Measurements from ENCODE around the gene NAA50. TPM values are rescaled to one million over a fixed set of nuclear protein-coding genes. Genes with fewer than 3 reads are reported as not detected.

The NAA50 gene
- total and polyA plus RNA-seq, 2 experiments from 2014 or later, result 103 to 260 TPM

DNA sequence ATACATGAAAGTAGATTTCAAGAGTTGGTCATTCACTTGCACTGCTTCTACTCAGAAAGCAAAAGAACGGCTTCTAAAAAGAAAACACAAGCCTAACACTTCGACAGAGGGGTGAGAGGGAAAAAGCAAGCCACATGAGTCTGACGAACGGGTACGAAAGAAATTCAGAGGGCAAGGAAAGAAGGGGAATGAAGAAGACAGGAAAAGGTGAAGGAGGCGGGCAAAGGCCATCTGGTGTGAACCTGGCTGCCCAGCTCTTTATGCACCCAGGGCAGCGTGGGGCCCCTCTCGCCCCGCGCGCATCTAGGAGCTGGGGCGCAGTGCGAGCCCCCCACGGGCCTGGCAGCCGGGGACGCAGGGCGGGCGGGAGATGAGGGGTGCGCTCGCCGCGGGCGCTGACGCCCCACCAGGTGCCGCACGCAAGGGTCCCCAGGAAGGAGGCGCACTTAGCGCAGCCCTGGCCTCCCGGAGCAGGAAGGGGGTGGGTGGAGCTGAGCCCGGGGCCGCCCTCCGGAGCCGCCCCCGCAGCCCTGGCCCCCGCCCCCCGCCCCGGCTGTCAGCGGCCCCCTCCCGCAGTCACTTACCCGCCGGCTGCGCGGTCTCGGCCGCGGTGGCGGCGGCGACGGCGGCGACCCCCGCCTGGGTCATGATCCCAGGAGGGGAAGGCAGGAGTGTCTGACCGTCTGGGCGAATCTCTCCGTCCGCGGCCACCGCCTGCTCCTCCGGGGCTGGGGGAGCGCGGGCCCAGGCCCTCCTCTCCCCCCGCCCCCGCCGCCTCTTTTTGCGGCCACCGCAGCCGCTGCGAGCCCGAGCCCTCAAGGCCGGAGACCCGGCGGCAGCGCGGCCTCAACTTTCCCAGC, 50.0 kb downstream of the NAA50 start, which contains the start of gene USF3:
Gene USF3, minus strand, starts transcription at position 857 of the 860 bp plus-strand sequence. CDS start 21,764 bp downstream, outside the sequence.
- H3K4me3 Mint-ChIP-seq, result peak within 1 kb of the TSS; percentile 97
- peaks cover 13% of the 10 kb centered on the region for H3K4me1 Mint-ChIP-seq
- peak within 1 kb of the TSS; percentile 97 for H3K4me2 ChIP-seq
- peaks cover 2% of the 10 kb centered on the region for H3K27me3 Mint-ChIP-seq (ENCODE audit: insufficient read depth, low read depth, poor library complexity)
- H3K27ac Mint-ChIP-seq, result peak within 1 kb of the TSS; percentile 88
- TF ChIP-seq JUNB (IDR thresholded peaks at IDR 0.05; ENCODE audit: unreplicated experiment), result no peak
- TF ChIP-seq, protein P1, sequence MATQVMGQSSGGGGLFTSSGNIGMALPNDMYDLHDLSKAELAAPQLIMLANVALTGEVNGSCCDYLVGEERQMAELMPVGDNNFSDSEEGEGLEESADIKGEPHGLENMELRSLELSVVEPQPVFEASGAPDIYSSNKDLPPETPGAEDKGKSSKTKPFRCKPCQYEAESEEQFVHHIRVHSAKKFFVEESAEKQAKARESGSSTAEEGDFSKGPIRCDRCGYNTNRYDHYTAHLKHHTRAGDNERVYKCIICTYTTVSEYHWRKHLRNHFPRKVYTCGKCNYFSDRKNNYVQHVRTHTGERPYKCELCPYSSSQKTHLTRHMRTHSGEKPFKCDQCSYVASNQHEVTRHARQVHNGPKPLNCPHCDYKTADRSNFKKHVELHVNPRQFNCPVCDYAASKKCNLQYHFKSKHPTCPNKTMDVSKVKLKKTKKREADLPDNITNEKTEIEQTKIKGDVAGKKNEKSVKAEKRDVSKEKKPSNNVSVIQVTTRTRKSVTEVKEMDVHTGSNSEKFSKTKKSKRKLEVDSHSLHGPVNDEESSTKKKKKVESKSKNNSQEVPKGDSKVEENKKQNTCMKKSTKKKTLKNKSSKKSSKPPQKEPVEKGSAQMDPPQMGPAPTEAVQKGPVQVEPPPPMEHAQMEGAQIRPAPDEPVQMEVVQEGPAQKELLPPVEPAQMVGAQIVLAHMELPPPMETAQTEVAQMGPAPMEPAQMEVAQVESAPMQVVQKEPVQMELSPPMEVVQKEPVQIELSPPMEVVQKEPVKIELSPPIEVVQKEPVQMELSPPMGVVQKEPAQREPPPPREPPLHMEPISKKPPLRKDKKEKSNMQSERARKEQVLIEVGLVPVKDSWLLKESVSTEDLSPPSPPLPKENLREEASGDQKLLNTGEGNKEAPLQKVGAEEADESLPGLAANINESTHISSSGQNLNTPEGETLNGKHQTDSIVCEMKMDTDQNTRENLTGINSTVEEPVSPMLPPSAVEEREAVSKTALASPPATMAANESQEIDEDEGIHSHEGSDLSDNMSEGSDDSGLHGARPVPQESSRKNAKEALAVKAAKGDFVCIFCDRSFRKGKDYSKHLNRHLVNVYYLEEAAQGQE (IDR thresholded peaks at IDR 0.05; ENCODE audit: unreplicated experiment), result no peak
- TF ChIP-seq STAT1 (IDR thresholded peaks at IDR 0.05; ENCODE audit: unreplicated experiment), result no peak
- TF ChIP-seq CREB1 (CRISPR knock-in tag; IDR thresholded peaks at IDR 0.05; ENCODE audit: low read depth), result no peak
- TF ChIP-seq, protein P2, sequence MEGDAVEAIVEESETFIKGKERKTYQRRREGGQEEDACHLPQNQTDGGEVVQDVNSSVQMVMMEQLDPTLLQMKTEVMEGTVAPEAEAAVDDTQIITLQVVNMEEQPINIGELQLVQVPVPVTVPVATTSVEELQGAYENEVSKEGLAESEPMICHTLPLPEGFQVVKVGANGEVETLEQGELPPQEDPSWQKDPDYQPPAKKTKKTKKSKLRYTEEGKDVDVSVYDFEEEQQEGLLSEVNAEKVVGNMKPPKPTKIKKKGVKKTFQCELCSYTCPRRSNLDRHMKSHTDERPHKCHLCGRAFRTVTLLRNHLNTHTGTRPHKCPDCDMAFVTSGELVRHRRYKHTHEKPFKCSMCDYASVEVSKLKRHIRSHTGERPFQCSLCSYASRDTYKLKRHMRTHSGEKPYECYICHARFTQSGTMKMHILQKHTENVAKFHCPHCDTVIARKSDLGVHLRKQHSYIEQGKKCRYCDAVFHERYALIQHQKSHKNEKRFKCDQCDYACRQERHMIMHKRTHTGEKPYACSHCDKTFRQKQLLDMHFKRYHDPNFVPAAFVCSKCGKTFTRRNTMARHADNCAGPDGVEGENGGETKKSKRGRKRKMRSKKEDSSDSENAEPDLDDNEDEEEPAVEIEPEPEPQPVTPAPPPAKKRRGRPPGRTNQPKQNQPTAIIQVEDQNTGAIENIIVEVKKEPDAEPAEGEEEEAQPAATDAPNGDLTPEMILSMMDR (conservative IDR thresholded peaks at IDR 0.05; ENCODE audit: low read depth in 2 of 2), result peak in 1 of 2 experiments; percentile 21; a peak in 1 of 4 replicates
- TF ChIP-seq, protein P3, sequence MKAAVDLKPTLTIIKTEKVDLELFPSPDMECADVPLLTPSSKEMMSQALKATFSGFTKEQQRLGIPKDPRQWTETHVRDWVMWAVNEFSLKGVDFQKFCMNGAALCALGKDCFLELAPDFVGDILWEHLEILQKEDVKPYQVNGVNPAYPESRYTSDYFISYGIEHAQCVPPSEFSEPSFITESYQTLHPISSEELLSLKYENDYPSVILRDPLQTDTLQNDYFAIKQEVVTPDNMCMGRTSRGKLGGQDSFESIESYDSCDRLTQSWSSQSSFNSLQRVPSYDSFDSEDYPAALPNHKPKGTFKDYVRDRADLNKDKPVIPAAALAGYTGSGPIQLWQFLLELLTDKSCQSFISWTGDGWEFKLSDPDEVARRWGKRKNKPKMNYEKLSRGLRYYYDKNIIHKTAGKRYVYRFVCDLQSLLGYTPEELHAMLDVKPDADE (IDR thresholded peaks at IDR 0.05), result no peak
- no peak for TF ChIP-seq NANOG (IDR thresholded peaks at IDR 0.05; ENCODE audit: borderline replicate concordance)
- no peak for TF ChIP-seq EZH2 (IDR thresholded peaks at IDR 0.05; ENCODE audit: low read depth, unreplicated experiment)
- peak; percentile 83 for TF ChIP-seq POLR2AphosphoS5 (IDR thresholded peaks at IDR 0.05; ENCODE audit: low read depth)
- no peak for TF ChIP-seq ZNF114 (CRISPR knock-in tag; IDR thresholded peaks at IDR 0.05)
- TF ChIP-seq EZH2phosphoT487 (IDR thresholded peaks at IDR 0.05; ENCODE audit: unreplicated experiment), result no peak
- no peaks in the 10 kb centered on the region for H4K20me1 ChIP-seq (replicated peaks; ENCODE audit: insufficient read depth)
- peaks cover 44% of the 10 kb centered on the region for H3K79me2 ChIP-seq (replicated peaks; ENCODE audit: insufficient read depth)
- no peaks in the 10 kb centered on the region; the same call in 1 of the 2 replicates for H3F3A ChIP-seq (replicated peaks; ENCODE audit: low read depth)
- peak within 1 kb of the TSS; percentile 95 for H3K27ac ChIP-seq (ENCODE audit: low read depth)
- H3K9me2 ChIP-seq (ENCODE audit: insufficient read depth), result no peaks in the 10 kb centered on the region
- H3K4me1 ChIP-seq (ENCODE audit: insufficient read depth), result peaks cover 18% of the 10 kb centered on the region
- H3K27me3 ChIP-seq (ENCODE audit: insufficient read depth), result no peaks in the 10 kb centered on the region
- no peaks in the 10 kb centered on the region for H3K9me3 Mint-ChIP-seq
- peak; percentile 72 for ATAC-seq
- peak within 1 kb of the TSS; percentile 90 for H3K4me3 ChIP-seq
- H3K36me3 Mint-ChIP-seq (ENCODE audit: low read depth), result peaks cover 3% of the 10 kb centered on the region; the same call in 1 of the 3 replicates
- no peaks in the 10 kb centered on the region for H3K36me3 ChIP-seq (ENCODE audit: insufficient read depth)
- DNase-seq (ENCODE audit: low spot score), result peak; percentile 81
- H2AFZ ChIP-seq, result peak within 1 kb of the TSS; percentile 75; the same call in 1 of the 2 replicates

All from GM23338 (cell line).